Tibial artery (tissue), 4 donors: ENCODE results near the gene DST.

Source experiments
- DNase-seq, 2 donors: peaks; one replicate each; pipeline ENCODE4 v3.0.0-alpha.2; 2019
- H3K27ac ChIP-seq, 2 donors: fragments of 200-600 bp; sonication (generic) in 1 of 2; 1 replicate in 1 of 2; 2 replicates in 1 of 2; pipeline ENCODE4 v1.5.1; 2018 to 2019; ENCODE audit warnings: mild to moderate bottlenecking in 1 of 2
- H3K27me3 ChIP-seq, 2 donors: fragments of 200-600 bp; sonication (generic) in 1 of 2; one replicate each; pipeline versions ENCODE4 v1.5.1 to v1.6.0; 2016 to 2019
- H3K36me3 ChIP-seq, 3 donors: fragments of 200-600 bp; sonication (generic) in 2 of 3; one replicate each; pipeline ENCODE4 v1.5.1; 2016 to 2019; ENCODE audit warnings: mild to moderate bottlenecking in 2 of 3
- H3K4me1 ChIP-seq, 4 donors: fragments of 200-600 bp; sonication (generic) in 2 of 4; 1 replicate in 3 of 4; 2 replicates in 1 of 4; pipeline ENCODE4 v1.5.1; 2016 to 2019
- H3K4me3 ChIP-seq, 2 donors: fragments of 200-600 bp; sonication (generic) in 1 of 2; 1 replicate in 1 of 2; 2 replicates in 1 of 2; pipeline ENCODE4 v1.5.1; 2018 to 2019; ENCODE audit warnings: mild to moderate bottlenecking in 2 of 2
- H3K9me3 ChIP-seq, 3 donors: fragments of 200-600 bp; sonication (generic) in 1 of 3; one replicate each; pipeline ENCODE4 v1.5.1; 2016 to 2019
- intact Hi-C: fragments of 100-400 bp; cut with DNase I; formaldehyde crosslinking; loops from one replicate; pipeline ENCODE4 v1.15.0; 2023; ENCODE audit warnings: low total_unique reads
- TF ChIP-seq, protein P1 (sequence below), 2 experiments: fragments of 200-600 bp in 1 of 2; fragments of 450-650 bp in 1 of 2; IDR thresholded peaks; one replicate each; pipeline ENCODE4 v1.5.1; 2017 to 2019; ENCODE audit warnings: antibody characterized with exemption in 2 of 2, mild to moderate bottlenecking in 1 of 2, moderate library complexity in 1 of 2

Gene DST

DNA sequence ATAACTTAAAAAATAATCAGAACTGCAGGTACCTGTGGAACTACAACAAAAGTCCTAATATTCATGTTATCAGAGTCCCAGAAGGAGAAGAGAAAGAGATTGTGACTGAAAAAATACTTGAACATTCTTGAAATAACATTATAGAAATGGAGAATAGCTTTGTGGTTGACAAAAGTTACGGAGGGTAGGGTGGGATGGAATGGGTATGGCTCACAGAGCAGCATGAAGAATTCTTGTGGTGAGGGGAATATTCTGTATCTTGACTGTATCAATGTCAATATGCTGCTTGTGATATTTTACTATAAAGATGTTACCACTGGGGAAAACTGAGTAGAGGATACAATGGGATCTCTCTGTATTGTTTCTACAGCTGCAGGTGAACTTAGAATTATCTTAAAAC is 122.5 kb downstream of the DST start:
- intact Hi-C loops: no loop called here
- H3K36me3 ChIP-seq: peaks cover 13 to 41% (median 37%) of the 10 kb centered on the region in 3 donors
- DNase-seq: no peak

DNA sequence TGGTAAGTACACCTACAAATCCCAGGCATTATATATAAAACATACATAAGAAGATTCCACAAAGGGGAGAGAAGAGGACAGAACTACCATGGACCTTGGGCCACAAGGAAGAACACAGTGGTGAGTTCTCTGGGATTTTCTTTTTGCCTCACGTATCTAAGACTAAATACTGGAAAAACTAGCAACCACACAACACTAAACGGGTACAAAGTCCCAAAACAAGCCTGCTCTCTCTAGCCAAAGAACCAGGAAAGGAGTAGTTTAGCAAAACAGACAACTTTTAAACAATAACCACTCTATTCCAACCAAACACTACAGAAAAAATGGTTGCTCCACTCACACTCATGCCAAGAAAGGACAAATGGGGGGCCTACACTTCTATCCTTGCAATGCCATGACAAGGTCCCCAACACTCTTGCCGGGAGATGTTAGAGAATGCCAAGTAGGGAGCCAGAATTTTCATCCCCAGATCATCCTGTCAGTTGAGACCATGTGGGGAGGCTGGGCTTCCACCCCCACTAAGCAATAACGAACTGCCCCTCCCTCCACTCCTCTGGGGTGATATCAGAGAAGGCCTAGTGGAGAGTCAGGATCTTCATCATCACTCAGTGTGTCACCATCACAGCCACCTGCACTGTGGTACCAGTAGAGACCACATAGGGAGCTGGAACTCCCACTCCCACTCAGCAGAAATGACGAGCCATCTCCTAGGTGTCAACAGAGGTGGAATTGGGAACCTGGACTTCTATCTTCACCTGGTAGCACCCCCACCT is 123.5 kb downstream of the DST start:
- intact Hi-C loops: no loop called here
- H3K36me3 ChIP-seq: peaks cover 13 to 45% (median 41%) of the 10 kb centered on the region in 3 donors
- peak overlapping the region; percentile 51 to 74 for H3K27ac ChIP-seq
- DNase-seq: no peak
- TF ChIP-seq, protein P1, sequence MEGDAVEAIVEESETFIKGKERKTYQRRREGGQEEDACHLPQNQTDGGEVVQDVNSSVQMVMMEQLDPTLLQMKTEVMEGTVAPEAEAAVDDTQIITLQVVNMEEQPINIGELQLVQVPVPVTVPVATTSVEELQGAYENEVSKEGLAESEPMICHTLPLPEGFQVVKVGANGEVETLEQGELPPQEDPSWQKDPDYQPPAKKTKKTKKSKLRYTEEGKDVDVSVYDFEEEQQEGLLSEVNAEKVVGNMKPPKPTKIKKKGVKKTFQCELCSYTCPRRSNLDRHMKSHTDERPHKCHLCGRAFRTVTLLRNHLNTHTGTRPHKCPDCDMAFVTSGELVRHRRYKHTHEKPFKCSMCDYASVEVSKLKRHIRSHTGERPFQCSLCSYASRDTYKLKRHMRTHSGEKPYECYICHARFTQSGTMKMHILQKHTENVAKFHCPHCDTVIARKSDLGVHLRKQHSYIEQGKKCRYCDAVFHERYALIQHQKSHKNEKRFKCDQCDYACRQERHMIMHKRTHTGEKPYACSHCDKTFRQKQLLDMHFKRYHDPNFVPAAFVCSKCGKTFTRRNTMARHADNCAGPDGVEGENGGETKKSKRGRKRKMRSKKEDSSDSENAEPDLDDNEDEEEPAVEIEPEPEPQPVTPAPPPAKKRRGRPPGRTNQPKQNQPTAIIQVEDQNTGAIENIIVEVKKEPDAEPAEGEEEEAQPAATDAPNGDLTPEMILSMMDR (IDR thresholded peaks at IDR 0.05): no peak
- no peaks in the 10 kb centered on the region for H3K27me3 ChIP-seq
- H3K4me3 ChIP-seq: no peak overlapping the region
- peaks cover 0 to 79% (median 24%) of the 10 kb centered on the region in 4 donors for H3K4me1 ChIP-seq
- no peaks in the 10 kb centered on the region for H3K9me3 ChIP-seq

More for the DNA sequence above, 122.5 kb downstream of the DST start:
- H3K4me3 ChIP-seq: no peak overlapping the region
- TF ChIP-seq, protein P1 (IDR thresholded peaks at IDR 0.05): no peak
- peak overlapping the region in 1 of 2 donors; percentile 74 for H3K27ac ChIP-seq
- H3K27me3 ChIP-seq: no peaks in the 10 kb centered on the region
- H3K4me1 ChIP-seq: peaks cover 0 to 80% (median 27%) of the 10 kb centered on the region in 4 donors
- no peaks in the 10 kb centered on the region for H3K9me3 ChIP-seq

DNA sequence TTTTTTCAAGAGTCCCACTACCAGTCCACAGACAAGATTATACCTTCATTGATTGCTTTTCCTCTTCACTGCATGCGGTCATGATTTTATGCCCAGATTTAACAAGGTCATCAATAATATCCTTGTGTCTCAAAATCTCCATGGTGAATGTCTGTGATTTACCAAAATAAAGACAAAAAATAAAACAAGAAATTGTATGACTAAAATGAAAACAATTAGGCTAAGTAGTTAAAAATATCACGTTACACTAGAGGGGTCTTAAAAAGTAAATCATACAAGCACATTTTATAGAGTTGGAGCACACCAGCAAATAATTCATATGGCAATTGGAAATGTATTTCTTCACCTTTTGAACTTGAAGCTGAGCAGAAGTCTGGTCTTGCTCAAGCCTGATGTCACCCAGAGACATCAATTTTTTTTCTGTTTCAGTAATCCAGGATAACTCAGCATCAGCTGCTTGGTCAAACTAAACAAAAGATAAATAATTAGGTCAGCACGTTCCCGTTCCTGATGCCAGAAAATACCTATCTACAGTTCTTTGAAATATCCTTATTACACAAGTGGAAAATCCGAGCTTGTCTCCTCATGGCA is 125.4 kb downstream of the DST start:
- H3K36me3 ChIP-seq: peaks cover 29 to 57% (median 35%) of the 10 kb centered on the region in 3 donors
- peaks cover 0 to 78% (median 30%) of the 10 kb centered on the region in 4 donors for H3K4me1 ChIP-seq
- TF ChIP-seq, protein P1 (IDR thresholded peaks at IDR 0.05): no peak
- H3K9me3 ChIP-seq: no peaks in the 10 kb centered on the region
- DNase-seq: no peak
- H3K27ac ChIP-seq: peak overlapping the region; percentile 15 to 60
- no peaks in the 10 kb centered on the region for H3K27me3 ChIP-seq
- H3K4me3 ChIP-seq: no peak overlapping the region
- intact Hi-C loops: no loop called here

DNA sequence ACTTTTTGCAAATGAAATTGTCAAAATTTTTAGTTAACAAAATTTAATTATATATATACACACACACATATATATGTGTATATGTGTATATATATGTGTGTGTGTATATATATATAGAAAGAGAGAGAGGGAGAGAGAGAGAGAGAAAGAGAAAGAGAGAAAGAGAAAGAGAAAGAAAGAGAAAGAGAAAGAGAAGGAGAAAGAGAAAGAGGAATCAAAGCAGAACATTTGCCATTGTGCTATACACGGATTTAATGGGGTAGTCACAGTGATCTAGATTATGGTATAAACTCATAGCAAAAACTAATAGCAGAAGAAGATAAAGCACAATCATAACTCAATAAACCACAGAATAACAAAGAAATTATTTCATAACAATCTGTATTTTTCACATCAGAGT is 126.7 kb downstream of the DST start:
- Histone ChIP-seq H3K4me1 (peaks cover 0 to 74% (median 26%) of the 10 kb centered on the region in 4 donors), H3K4me3 (no peak overlapping the region), H3K27me3 (no peaks in the 10 kb centered on the region), H3K9me3 (no peaks in the 10 kb centered on the region), H3K36me3 (peaks cover 36 to 61% (median 45%) of the 10 kb centered on the region in 3 donors), H3K27ac (peak overlapping the region; percentile 55 to 60)
- TF ChIP-seq, protein P1 (IDR thresholded peaks at IDR 0.05): no peak
- DNase-seq: no peak
- intact Hi-C loops: no loop called here

DNA sequence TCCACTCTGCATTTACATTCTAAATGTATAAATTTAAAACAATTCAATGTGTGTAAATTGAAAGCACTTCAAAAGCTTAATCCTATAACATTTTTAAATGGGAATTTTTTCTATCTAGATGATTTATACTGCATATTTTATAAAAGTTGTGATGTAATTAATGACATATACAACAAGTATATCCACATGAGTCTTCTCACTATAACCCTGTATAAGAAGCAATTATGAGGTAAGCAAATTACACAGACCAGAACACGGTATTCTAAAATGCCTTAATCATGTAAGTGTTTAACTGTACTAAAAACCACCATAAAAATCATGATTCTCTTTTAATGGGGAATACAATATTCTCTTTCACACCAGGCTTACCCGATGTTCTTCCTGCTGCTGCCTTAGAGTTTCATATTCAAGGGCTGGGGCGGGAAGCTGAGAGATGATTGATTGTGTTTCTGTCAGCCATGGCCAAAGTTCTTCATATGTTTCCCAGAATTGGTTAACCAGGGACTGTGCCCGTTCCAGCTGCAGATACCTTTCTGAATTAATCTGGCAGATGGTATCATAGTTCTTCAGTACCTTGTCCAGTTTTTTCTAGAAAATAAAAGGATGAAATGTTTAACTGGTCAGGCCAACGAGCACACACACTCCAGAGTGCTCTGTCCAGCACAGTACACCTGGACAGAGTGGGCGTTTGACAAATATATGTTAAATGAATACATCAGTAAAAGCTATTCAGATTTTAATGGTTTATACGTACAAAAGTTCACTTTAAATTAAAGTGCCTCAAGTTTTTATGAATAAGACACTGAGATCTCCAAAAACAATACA is 127.4 kb downstream of the DST start:
- intact Hi-C loops: no loop called here
- Histone ChIP-seq H3K4me3 (no peak overlapping the region), H3K9me3 (no peaks in the 10 kb centered on the region), H3K36me3 (peaks cover 39 to 65% (median 44%) of the 10 kb centered on the region in 3 donors), H3K4me1 (peaks cover 0 to 74% (median 27%) of the 10 kb centered on the region in 4 donors), H3K27ac (peak overlapping the region; percentile 55 to 60), H3K27me3 (no peaks in the 10 kb centered on the region)
- DNase-seq: no peak
- TF ChIP-seq, protein P1 (IDR thresholded peaks at IDR 0.05): no peak
